MM.1S (cell line): ENCODE data around the gene NUDT17.

Experiments
- DNase-seq: peaks from one replicate; pipeline ENCODE4 v3.0.0-alpha.2; 2015
- H2AFZ ChIP-seq: fragments of 300-600 bp; sonication (generic); 2 replicates; pipeline ENCODE4 v1.6.0; 2016; ENCODE audit warnings: antibody characterized with exemption, low read length
- H3F3A ChIP-seq: fragments of 300-600 bp; sonication (generic); 2 replicates; pipeline ENCODE4 v1.6.1; 2016; ENCODE audit warnings: mild to moderate bottlenecking, antibody characterized with exemption, low read length, moderate library complexity, mixed read lengths; ENCODE audit not compliant: insufficient read depth
- H3K27ac ChIP-seq: fragments of 300-600 bp; sonication (generic); 2 replicates; pipeline ENCODE4 v1.5.1; 2016; ENCODE audit warnings: mild to moderate bottlenecking, low read length
- H3K27me3 ChIP-seq: fragments of 300-600 bp; sonication (generic); replicated peaks from 2 replicates; pipeline ENCODE4 v1.6.0; 2016; ENCODE audit warnings: low read length; ENCODE audit not compliant: insufficient read depth
- H3K36me3 ChIP-seq: fragments of 300-600 bp; sonication (generic); replicated peaks from 2 replicates; pipeline ENCODE4 v1.6.1; 2016; ENCODE audit warnings: mild to moderate bottlenecking, low read length, mixed read lengths; ENCODE audit not compliant: insufficient read depth
- H3K4me1 ChIP-seq: fragments of 300-600 bp; sonication (generic); 2 replicates; pipeline ENCODE4 v1.6.1; 2016; ENCODE audit warnings: low read length, mixed read lengths
- H3K4me2 ChIP-seq: fragments of 300-600 bp; sonication (generic); 2 replicates; pipeline ENCODE4 v1.6.0; 2016; ENCODE audit warnings: low read depth, low read length
- H3K4me3 ChIP-seq: fragments of 300-600 bp; sonication (generic); 2 replicates; pipeline ENCODE4 v1.5.1; 2016; ENCODE audit warnings: low read length, mixed read lengths
- H3K79me2 ChIP-seq: fragments of 300-600 bp; sonication (generic); 2 replicates; pipeline ENCODE4 v1.6.1; 2016; ENCODE audit warnings: mixed run types, low read length, mixed read lengths
- H3K9ac ChIP-seq: fragments of 300-600 bp; sonication (generic); 2 replicates; pipeline ENCODE4 v1.6.1; 2016; ENCODE audit warnings: low read length, mixed read lengths
- H3K9me2 ChIP-seq: fragments of 300-600 bp; sonication (generic); replicated peaks from 2 replicates; pipeline ENCODE4 v1.6.1; 2016; ENCODE audit warnings: mild to moderate bottlenecking, low read length, mixed read lengths; ENCODE audit not compliant: insufficient read depth
- H3K9me3 ChIP-seq: fragments of 300-600 bp; sonication (generic); replicated peaks from 2 replicates; pipeline ENCODE4 v1.6.1; 2016; ENCODE audit warnings: mild to moderate bottlenecking, low read length, mixed read lengths; ENCODE audit not compliant: insufficient read depth
- H4K20me1 ChIP-seq: fragments of 300-600 bp; sonication (generic); 2 replicates; pipeline ENCODE4 v1.6.1; 2016; ENCODE audit warnings: mild to moderate bottlenecking, low read length, moderate library complexity, mixed read lengths; ENCODE audit not compliant: insufficient read depth
- CTCF ChIP-seq: fragments of 300-600 bp; sonication (generic); IDR thresholded peaks from 2 replicates; pipeline ENCODE4 v1.5.1; 2016; ENCODE audit warnings: antibody characterized with exemption, low read length, mixed read lengths
- EZH2 ChIP-seq: fragments of 300-600 bp; sonication (generic); optimal IDR thresholded peaks from 2 replicates; pipeline ENCODE3; 2017; ENCODE audit warnings: low read depth, mild to moderate bottlenecking, antibody characterized with exemption, low read length, mixed read lengths
- EZH2phosphoT487 ChIP-seq: fragments of 300-600 bp; sonication (generic); IDR thresholded peaks from 2 replicates; pipeline ENCODE4 v1.6.1; 2018; ENCODE audit warnings: antibody characterized with exemption, low read length

NUDT17 gene

GRCh38 chr1:145871994-145872924 is 26.8 kb downstream of the NUDT17 start:
- TF ChIP-seq EZH2phosphoT487 (no peak), CTCF (no peak), EZH2 (no peak)
- Histone ChIP-seq H2AFZ (peak overlapping the region; percentile 93), H3K9me2 (no peaks in the 10 kb centered on the region), H3K4me2 (peak overlapping the region; percentile 94), H3K9ac (peak overlapping the region; percentile 50; the same call in 1 of the 2 replicates), H4K20me1 (no peaks in the 10 kb centered on the region), H3K4me3 (peak overlapping the region; percentile 66), H3K79me2 (no peaks in the 10 kb centered on the region), H3K36me3 (no peaks in the 10 kb centered on the region), H3K27ac (no peak overlapping the region), H3F3A (0 out of 2 replicates have a peak, but pooled peaks cover 5% of the 10 kb centered on the region), H3K9me3 (no peaks in the 10 kb centered on the region), H3K4me1 (peaks cover 6% of the 10 kb centered on the region), H3K27me3 (peaks cover 19% of the 10 kb centered on the region; the same call in 1 of the 2 replicates)
- peak; percentile 53 for DNase-seq

GRCh38 chr1:145874646-145875045 is 29.2 kb downstream of the NUDT17 start:
- Histone ChIP-seq H3K27me3 (peaks cover 19% of the 10 kb centered on the region; the same call in 1 of the 2 replicates), H3K36me3 (no peaks in the 10 kb centered on the region), H3K9ac (no peak overlapping the region), H3K27ac (no peak overlapping the region), H2AFZ (no peak overlapping the region), H3F3A (0 out of 2 replicates have a peak, but pooled peaks cover 5% of the 10 kb centered on the region), H4K20me1 (no peaks in the 10 kb centered on the region), H3K4me2 (no peak overlapping the region), H3K79me2 (no peaks in the 10 kb centered on the region), H3K9me3 (no peaks in the 10 kb centered on the region), H3K4me1 (peaks cover 6% of the 10 kb centered on the region), H3K9me2 (no peaks in the 10 kb centered on the region), H3K4me3 (no peak overlapping the region)
- DNase-seq = no peak
- no peak for TF ChIP-seq EZH2
- no peak for TF ChIP-seq EZH2phosphoT487
- TF ChIP-seq CTCF = no peak

- DNase-seq = no peak
- H3K9me3 ChIP-seq = no peaks in the 10 kb centered on the region
- TF ChIP-seq EZH2phosphoT487 (no peak), EZH2 (no peak), CTCF (no peak)
- H3F3A ChIP-seq = no peaks in the 10 kb centered on the region
- H3K36me3 ChIP-seq = no peaks in the 10 kb centered on the region
- H2AFZ ChIP-seq = no peak overlapping the region
- H3K4me1 ChIP-seq = no peaks in the 10 kb centered on the region
- H3K27me3 ChIP-seq = peaks cover 12% of the 10 kb centered on the region; the same call in 1 of the 2 replicates
- no peaks in the 10 kb centered on the region for H3K79me2 ChIP-seq
- no peak overlapping the region for H3K27ac ChIP-seq
- no peak overlapping the region for H3K4me3 ChIP-seq
- H3K9ac ChIP-seq = no peak overlapping the region
- H3K9me2 ChIP-seq = no peaks in the 10 kb centered on the region
- no peak overlapping the region for H3K4me2 ChIP-seq
- H4K20me1 ChIP-seq = no peaks in the 10 kb centered on the region
These were observed 32.6 kb downstream of the NUDT17 start for GRCh38 chr1:145877923-145878486.
